ENCODE results near the gene MYL11. TPM values are rescaled to one million over a fixed set of nuclear protein-coding genes. Genes with fewer than 3 reads are reported as not detected.
A peak's percentile ranks its signal among the peaks of the same experiment; 100 is the strongest.

The MYL11 gene
- total RNA-seq, 1 experiment from 2014 or later, result 7.2 TPM

DNA sequence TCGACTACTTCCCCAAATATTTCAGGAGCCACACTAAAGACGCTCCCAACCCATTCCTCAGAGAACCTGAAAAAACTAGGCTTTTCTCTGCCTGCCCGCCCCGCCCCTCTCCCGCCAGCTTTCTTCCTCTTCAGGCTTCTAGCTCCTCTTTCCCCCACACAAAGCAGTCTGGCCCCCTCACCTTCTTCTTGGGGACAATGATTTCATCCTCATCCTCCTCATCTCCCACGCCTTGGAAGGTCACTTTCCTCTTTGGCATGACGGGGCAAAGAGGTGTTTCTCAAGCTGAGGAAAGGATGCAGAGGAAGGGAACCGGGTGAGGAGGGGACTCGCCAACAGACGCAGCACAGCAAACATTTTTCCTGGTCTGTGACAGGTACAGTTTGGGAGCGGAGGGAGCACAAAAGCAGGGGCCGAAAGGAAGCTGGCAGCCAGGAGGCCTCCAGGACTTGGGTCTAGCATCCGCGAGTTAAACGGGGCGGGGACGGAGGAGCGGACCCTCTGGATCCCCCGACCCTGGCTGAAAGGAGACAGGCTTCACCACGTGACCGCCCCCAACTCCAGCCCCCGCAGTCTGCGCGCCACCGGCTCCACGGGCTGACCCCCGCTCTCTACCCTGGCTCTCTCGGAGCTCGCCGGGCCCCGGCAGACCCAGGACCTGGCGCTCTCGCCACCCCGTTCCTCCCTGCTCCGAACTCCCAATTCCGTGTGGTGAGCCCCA, 20.0 kb upstream of the MYL11 start:
- DNase-seq (ENCODE audit: low read depth), result no peak

- DNase-seq (ENCODE audit: low read depth), result peak; percentile 100
Observed at GRCh38 chr16:30355144-30355953, 19.3 kb upstream of the MYL11 start, which contains the start of gene CD2BP2. Gene CD2BP2 (minus strand): TSS chr16:30355308. CDS start chr16:30354681, 627 bp downstream.

- DNase-seq (ENCODE audit: low read depth), result no peak
Observed at GRCh38 chr16:30355954-30356308, 18.7 kb upstream of the MYL11 start.

DNA sequence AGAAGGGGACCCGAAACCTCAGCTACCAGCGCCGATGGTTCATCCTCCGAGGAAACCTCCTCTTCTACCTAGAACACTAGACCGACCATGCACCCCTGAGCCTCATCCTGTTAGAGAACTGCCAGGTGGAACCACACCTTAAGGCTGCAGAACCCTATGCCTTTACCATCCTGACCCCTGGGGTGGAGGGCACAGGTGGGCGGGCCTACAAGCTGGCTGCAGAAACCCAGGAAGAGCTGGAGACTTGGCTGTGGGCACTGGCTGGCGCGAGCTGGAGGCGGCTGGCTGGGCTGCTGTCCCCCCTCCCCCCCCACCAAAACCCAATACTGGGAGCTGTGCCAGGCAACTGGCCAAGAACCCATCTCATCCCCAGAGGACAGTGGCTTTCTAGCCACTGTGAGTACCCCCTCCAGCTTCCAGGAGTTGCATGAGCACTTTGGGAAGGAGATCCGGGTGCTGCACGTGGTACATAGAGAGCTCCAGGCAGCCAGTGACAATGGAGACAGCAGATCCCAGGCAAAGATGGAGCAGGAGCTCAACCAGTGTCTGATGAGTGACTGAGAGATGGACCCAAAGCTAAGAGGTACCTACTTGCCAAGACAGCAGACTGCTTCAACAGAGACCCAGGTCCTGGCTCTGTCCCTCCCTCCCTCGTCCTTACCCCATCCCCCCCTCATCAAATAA, 18.1 kb upstream of the MYL11 start:
- peak; percentile 46 for DNase-seq (ENCODE audit: low read depth)

DNA sequence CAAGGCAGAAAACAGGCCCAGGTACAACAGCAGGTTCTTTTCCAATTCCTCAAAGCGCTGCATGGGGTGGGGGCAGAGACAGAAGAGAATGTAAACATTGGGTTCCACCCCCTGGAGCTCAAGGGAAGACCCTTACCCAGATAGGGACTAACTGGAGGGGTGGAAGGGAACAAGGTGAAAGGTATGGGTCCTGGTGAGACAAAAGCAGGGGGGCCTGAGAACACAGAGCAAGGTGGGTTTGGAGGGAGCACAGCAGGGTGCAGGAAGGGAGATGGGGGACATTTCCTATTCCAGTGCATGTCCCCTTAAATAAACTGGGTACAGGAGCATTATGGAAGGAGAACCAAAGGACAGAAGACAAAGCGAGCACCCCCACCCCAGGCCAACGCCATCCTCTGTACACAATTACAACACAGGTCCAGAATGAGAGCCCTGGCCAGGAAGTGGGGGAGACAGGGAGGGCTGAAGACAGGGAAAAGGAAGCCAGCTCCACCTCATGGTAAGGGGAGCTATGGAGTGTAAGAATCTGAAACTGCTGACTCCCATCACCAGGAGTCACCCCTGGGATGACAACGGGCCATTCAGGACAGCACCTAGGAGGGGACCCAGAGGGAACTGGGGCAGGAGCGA, 17.4 kb upstream of the MYL11 start:
- no peak for DNase-seq (ENCODE audit: low read depth)

DNA sequence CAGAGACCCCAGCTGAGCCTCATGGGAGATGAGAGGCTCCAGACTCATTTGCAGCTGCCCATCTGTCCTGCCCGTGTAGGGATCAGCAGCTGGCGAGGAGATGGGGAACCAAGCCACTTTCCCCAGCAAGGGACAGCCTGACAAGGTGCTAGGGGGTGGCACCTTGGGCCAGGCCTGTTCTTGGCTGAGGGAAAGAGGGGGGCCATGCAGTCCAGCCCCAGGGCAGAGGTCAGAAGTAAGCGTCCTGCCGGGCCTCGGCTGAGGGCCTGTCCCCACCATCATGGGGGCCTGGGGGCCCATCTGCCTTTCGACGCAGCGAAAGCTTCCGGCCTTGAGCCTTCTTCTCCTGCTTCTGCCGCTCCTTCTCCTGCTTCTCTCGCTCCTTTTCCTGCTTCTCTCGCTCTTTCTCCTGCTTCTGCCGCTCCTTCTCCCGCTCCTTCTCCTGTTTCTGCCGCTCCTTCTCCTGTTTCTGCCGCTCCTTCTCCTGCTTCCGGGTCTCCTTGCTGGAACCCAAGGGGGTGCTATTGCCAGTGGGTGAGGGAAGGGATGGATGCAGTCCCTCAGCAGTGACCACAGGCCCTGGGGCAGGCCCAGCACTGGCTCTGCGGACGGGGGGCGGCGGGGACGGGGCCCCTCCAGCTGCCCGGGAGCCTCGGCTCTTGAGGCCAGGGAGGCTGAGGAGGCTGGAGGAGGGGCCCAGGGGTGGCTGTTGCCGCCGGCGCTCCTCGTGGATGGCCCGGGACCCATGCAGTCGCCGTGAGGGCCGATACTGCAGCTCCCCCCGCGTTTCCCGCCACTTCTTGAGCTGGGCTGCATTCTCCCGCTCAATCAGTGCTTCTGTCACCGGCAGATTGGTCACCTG, 16.7 kb upstream of the MYL11 start:
- DNase-seq (ENCODE audit: low read depth), result no peak

- DNase-seq (ENCODE audit: low read depth), result no peak
Observed at GRCh38 chr16:30358577-30358936, 16.0 kb upstream of the MYL11 start.

DNA sequence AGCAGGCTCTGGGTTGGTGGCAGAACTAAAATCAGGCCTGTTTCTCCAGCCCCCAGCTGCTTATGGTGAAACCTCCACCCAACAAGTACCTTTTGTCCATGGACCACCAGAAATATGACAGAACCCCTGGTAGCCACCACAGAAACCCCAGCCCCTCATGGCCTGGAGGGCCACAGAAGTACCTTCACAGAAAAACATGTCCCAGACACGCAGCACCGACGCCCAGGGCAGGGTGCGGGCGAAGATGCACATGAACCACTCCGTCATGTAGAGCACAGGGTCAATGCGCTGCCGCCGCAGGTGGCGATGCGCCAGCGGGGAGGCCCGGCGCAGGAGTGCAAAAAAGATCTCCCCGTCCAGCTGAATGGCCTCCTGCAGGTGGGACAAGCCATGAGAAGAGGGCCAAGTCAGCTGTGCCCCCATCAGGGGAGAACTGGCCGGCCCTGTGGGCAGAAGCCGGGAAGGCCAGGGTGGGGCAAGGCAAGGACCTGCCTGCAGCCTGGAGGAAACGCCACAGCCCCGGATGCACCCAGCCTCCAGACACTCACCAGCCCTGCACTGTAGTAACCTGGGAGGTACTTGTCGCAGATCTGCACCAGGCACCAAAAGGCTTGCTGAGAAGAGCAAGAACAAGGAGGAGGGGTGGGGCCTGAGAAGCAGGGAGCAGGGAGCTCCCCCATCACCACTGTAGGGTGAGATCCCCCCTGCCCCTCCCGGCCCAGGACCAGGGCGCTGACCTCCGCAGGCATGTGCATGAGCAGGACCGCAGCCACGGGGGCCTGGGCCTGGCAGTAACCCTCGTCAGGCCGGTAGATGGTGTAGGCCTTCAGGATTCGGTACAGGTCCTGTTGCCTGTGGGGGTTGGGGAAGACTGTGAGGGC, 15.4 kb upstream of the MYL11 start:
- no peak for DNase-seq (ENCODE audit: low read depth)

DNA sequence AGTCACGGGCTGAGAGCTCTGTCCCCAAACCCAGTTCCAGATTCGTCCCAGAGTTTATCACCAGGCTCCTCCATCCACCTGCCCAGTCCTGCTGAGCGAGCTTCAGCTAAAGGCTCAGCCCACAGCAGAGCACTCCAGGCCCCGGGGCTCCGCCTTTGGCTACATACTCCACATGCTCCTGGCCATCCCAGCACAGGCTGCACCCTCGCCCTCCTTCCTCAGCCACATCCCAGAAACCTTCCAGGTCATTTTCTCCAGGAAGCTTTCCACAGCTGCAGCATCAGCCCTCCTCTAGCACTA, 14.8 kb upstream of the MYL11 start:
- DNase-seq (ENCODE audit: low read depth), result no peak

- no peak for DNase-seq (ENCODE audit: low read depth)
Observed at GRCh38 chr16:30361180-30361579, 13.4 kb upstream of the MYL11 start.

GRCh38 chr16:30365200-30365599, 9.4 kb upstream of the MYL11 start:
- DNase-seq (ENCODE audit: low read depth), result no peak

DNA sequence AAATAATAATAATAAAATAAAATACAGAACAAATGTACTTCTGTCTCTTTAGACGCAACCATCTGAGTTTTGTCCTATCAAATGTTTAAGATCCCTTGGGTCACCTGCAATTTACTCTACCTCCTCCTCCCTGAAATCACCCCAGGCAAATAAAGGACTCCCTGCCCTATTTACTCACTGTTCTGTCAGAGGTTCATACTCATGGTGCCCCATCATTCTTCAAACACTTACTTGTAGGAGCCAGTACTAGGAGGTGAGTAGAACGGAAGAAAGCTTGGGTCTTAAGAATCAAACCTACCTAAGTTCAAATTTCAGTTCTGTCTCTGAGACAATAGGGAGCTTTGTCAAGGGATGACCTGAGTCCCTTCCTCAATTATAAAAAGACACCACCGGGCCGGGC, 8.1 kb upstream of the MYL11 start:
- DNase-seq (ENCODE audit: low read depth), result no peak

DNA sequence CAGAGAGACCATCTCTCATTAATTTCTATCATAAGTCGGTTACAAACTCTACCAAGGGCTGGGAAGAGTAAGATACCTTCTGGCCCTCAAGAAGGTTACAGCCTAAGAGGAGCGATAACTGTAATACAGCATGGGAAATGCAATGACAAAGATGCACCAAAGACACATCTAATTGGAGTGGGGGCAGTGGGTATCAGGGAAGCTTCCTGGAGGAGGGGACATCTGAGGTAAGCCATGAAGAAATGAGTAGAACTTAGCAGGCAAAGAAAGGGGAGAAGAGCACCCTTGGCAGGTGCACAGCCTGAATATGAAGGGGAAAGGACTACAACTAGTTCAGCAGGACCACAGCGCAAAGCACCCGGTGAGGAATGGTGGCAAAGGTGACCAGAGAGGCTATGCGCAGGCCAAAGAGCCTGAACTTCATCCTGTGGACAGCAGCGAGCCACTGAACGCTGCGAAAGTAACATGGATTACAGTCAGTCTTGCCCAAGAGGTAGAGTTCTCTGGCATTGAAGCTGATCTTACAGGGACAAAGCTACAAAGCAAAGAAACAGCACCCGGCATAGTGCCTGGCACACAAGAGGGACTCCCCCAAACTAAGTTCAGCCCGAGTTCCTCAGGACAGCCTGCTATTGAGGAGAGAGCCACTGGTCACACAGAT, 7.1 kb upstream of the MYL11 start:
- DNase-seq (ENCODE audit: low read depth), result no peak

- DNase-seq (ENCODE audit: low read depth), result peak; percentile 49
Observed at GRCh38 chr16:30368122-30368791, 6.3 kb upstream of the MYL11 start.

DNA sequence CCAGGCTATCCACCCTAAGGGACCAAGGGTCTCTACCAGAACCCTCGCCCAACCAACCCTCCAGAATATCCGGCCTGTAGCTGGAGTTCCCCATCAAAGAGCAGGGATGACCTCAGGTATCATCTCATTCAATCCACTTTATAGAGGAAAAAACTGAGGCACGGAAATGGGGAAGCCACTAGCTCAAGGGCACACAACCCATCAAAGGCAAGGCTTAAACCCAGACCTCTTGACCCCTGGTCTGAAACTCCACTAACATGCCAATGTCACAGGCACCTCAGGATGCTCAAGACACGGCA, 5.9 kb upstream of the MYL11 start:
- no peak for DNase-seq (ENCODE audit: low read depth)

- no peak for DNase-seq (ENCODE audit: low read depth)
Observed at GRCh38 chr16:30369091-30369937, 5.3 kb upstream of the MYL11 start.

DNA sequence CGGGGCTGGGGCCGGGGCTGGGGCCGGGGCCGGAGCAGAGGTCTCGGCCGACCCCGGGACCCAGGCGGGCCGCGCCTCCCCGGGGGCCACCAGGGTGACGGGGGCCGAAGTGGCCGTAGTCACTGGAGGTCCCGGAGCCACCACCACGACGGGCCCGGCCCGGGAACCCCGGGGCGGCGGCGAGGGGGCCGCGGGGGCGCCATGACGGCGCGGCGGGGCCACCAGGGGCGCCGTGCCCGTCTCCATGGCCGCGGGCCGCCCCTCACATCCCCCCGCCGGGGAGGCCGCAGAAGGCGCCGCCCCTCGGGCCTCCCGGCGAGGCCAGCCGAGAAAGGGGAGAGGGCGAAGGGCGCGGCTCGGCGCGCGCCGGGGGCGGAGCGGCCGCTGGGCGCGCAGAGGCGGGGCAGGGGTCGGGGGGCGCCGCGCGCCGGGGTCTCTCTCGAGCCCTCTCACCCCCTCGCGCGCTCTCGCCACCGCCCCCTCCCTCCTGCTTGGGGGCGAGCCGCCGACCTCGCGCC, 4.6 kb upstream of the MYL11 start:
- no peak for DNase-seq (ENCODE audit: low read depth)
